Measurements from ENCODE around the gene TP53I3. TPM values are rescaled to one million over a fixed set of nuclear protein-coding genes. Genes with fewer than 3 reads are reported as not detected.

TP53I3 gene
- total and polyA plus RNA-seq, 8 donors: 17.0 to 43.0 (median 22.7) TPM

DNA sequence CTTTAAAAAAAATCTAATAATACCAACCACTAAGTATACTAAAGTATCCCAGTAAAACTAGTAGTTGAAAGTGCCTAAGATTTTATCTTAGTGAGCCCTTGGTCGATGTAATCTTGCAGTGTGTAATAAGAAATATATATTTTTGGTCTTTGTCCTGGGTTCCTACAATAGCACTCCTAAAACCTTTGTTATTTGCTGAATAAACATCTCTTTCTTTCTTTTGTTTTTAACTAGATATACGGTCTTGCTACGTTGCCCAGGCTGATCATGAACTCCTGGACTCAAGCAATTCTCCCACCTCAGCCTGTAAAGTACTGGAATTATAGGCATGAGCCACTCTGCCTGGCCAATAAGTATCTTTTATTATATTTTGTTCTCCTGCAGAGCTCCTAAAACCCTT, 2.4 kb upstream of the TP53I3 start:
- TF ChIP-seq, protein P1, sequence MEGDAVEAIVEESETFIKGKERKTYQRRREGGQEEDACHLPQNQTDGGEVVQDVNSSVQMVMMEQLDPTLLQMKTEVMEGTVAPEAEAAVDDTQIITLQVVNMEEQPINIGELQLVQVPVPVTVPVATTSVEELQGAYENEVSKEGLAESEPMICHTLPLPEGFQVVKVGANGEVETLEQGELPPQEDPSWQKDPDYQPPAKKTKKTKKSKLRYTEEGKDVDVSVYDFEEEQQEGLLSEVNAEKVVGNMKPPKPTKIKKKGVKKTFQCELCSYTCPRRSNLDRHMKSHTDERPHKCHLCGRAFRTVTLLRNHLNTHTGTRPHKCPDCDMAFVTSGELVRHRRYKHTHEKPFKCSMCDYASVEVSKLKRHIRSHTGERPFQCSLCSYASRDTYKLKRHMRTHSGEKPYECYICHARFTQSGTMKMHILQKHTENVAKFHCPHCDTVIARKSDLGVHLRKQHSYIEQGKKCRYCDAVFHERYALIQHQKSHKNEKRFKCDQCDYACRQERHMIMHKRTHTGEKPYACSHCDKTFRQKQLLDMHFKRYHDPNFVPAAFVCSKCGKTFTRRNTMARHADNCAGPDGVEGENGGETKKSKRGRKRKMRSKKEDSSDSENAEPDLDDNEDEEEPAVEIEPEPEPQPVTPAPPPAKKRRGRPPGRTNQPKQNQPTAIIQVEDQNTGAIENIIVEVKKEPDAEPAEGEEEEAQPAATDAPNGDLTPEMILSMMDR (IDR thresholded peaks at IDR 0.05): no peak
- WGBS, 2 donors: 76 to 80% methylated on average over 3 of the region's 3 CpGs
- H3K4me3 ChIP-seq: no peak overlapping the region
- H3K27me3 ChIP-seq: no peaks in the 10 kb centered on the region
- H3K36me3 ChIP-seq: no peaks in the 10 kb centered on the region
- H3K4me1 ChIP-seq: peaks cover 0 to 9% (median 4%) of the 10 kb centered on the region in 3 donors
- H3K9me3 ChIP-seq: no peaks in the 10 kb centered on the region
- no peak for DNase-seq
- no peak overlapping the region for H3K27ac ChIP-seq
- no peak for ATAC-seq
- no peak for FAIRE-seq
- intact Hi-C loops (cut with DNase I): no loop called here

DNA sequence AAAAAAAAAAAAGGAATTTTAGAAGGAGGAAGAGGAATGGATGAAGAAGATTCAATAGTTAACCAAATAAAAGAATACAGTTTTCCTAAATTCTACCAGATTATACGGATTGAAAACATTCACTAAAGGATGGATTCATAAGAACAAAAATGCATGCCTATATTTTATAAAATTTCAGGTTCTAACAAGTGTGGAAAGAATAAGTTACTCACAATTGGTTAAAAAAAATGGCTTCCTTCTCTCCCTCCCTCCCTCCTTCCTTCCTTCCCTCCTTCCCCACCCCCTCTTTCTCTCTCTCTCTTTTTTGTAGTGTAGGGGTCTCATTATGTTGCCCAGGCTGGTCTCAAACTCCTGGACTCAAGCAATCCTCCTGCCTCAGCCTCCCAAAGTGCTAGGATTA, 1.6 kb upstream of the TP53I3 start:
- FAIRE-seq (no peak), ATAC-seq (no peak), DNase-seq (no peak)
- no peak overlapping the region for H3K27ac ChIP-seq
- no peak overlapping the region for H3K4me3 ChIP-seq
- no peaks in the 10 kb centered on the region for H3K36me3 ChIP-seq
- H3K27me3 ChIP-seq: no peaks in the 10 kb centered on the region
- 71 to 82% methylated on average over 1 of the region's 1 CpG for WGBS, 2 donors
- TF ChIP-seq, protein P1 (IDR thresholded peaks at IDR 0.05): no peak
- no peaks in the 10 kb centered on the region for H3K9me3 ChIP-seq
- peaks cover 0 to 9% (median 4%) of the 10 kb centered on the region in 3 donors for H3K4me1 ChIP-seq
- intact Hi-C loops (cut with DNase I): no loop called here

DNA sequence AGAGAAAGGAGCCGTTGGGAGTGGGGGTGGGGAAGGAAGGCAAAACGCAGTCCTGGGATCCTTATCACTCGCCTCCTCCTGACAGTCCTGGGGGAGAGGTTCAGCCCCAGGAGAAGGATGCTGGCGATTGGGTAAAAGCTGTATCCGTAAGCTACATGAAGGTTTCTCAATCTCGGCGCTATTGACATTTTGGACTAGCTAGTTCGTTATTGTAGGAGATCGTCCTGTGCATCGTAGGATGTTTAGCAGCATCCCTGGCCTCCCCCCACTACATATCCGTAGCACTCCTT, 511 bp upstream of the TP53I3 start:
- Histone ChIP-seq H3K27ac (peak overlapping the region; percentile 80 to 93 (median 82)), H3K4me3 (peak overlapping the region; percentile 26 to 69 (median 57)), H3K36me3 (peaks cover 0 to 7% (median 0%) of the 10 kb centered on the region in 3 donors), H3K9me3 (no peaks in the 10 kb centered on the region), H3K27me3 (no peaks in the 10 kb centered on the region), H3K4me1 (peaks cover 0 to 9% (median 4%) of the 10 kb centered on the region in 3 donors)
- WGBS, 2 donors: 6 to 12% methylated on average over 11 of the region's 11 CpGs
- TF ChIP-seq, protein P1 (IDR thresholded peaks at IDR 0.05): no peak
- ATAC-seq (peak in 1 of 4 donors; percentile 0), DNase-seq (no peak), FAIRE-seq (no peak)
- intact Hi-C loops (cut with DNase I): no loop called here

DNA sequence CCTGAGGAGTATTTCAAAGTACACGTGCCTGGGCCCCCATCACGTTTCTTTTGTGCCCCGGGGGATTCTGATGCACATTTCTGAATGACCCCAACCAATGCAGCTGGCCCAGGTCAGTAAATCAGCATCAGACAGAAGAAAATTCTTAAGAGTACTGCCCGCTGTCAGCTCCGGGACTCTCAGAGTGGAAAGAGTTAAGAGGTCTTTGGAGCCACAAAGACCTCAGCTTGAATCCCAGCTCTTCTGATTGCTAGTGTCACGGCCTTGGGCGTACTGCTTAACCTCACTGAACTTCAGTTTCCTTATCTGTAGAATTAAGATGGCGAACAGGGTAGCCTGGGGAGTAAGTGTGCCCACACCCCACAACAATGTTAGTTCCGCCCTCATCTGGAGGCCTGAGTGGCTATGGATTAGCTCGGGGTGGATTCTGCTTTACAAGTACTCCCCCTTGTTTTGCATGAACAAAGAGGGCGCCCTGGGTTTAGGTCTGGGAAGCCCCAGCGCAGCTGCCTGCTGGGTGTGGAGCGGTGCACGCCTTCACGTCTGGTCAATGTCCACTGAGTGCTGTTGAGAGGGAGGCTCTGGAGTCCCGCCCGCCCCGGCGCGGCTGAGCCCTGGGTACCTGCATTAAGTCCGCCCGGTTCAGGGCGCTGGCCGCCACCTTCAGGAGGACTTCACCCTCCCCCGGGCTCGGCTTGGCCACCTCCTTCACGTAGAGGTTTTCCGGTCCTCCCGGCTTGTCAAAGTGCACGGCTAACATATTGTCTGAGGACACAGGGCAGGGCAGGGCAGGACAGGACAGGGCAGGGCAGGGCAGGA, 858 bp downstream of the TP53I3 start:
- no peaks in the 10 kb centered on the region for H3K9me3 ChIP-seq
- peak overlapping the region; percentile 80 to 93 (median 82) for H3K27ac ChIP-seq
- TF ChIP-seq, protein P1 (IDR thresholded peaks at IDR 0.05): no peak
- FAIRE-seq: no peak
- peaks cover 0 to 9% (median 4%) of the 10 kb centered on the region in 3 donors for H3K4me1 ChIP-seq
- ATAC-seq: peak; percentile 66 to 79 (median 74)
- H3K36me3 ChIP-seq: peaks cover 0 to 16% (median 0%) of the 10 kb centered on the region in 3 donors
- DNase-seq: peak in 3 of 6 donors; percentile 78 to 95 (median 83)
- intact Hi-C loops (cut with DNase I): no loop called here
- WGBS, 2 donors: 3% methylated on average over 30 of the region's 30 CpGs
- H3K27me3 ChIP-seq: no peaks in the 10 kb centered on the region
- H3K4me3 ChIP-seq: peak overlapping the region; percentile 26 to 69 (median 57)
